ENCODE data around the gene FAM193B. TPM values are rescaled to one million over a fixed set of nuclear protein-coding genes. Genes with fewer than 3 reads are reported as not detected.

The FAM193B gene
- total and polyA plus RNA-seq, 9 of the 15 experiments (the other 6 are each of a cell fraction or from before 2014, with no cell fraction given): 4.4 to 76.4 (median 37.3) TPM

- TF ChIP-seq ZNF655 (CRISPR knock-in tag; IDR thresholded peaks at IDR 0.05) (no peak), TCF15 (CRISPR knock-in tag; IDR thresholded peaks at IDR 0.05) (no peak), RCOR1 (IDR thresholded peaks at IDR 0.05; ENCODE audit: borderline replicate concordance in 1 of 2, low read depth in 2 of 2, low read length in 2 of 2) (peak in 1 of 2 experiments; percentile 92; a peak in 2 of 4 replicates), MEF2A (IDR thresholded peaks at IDR 0.05; ENCODE audit: control insufficient read depth, low read depth, low read length) (no peak), ZKSCAN8 (CRISPR knock-in tag; IDR thresholded peaks at IDR 0.05) (no peak), HNRNPLL (IDR thresholded peaks at IDR 0.05; ENCODE audit: low read depth, low read length, poor library complexity, severe bottlenecking) (no peak), HDAC6 (IDR thresholded peaks at IDR 0.05; ENCODE audit: low read depth, low read length) (no peak)
Observed at GRCh38 chr5:177546258-177546741, 8.1 kb downstream of the FAM193B start (continued).

Measured in K562 (cell line).